Neural cell (in vitro differentiated cells): Measurements from ENCODE around the gene RPL38. TPM values are rescaled to one million over a fixed set of nuclear protein-coding genes. Genes with fewer than 3 reads are reported as not detected.
"Not testable (repeated sequence)": the region's sequence is repeated elsewhere in the genome, so short reads cannot be mapped to it uniquely, and the experiment has no call there.

Source experiments
- H2AFZ ChIP-seq: fragments of 200-600, 300-800 bp; sonication (generic), shearing (Covaris generic); 2 replicates; pipeline ENCODE4 v1.6.0; 2014; ENCODE audit warnings: low read depth, mild to moderate bottlenecking, antibody characterized with exemption, low read length, moderate library complexity
- H3F3A ChIP-seq: fragments of 200-600 bp; shearing (Covaris generic); 2 replicates; pipeline ENCODE4 v1.6.1; 2016; ENCODE audit warnings: mild to moderate bottlenecking, moderate library complexity, mixed read lengths, antibody characterized with exemption, low read length; ENCODE audit not compliant: insufficient read depth, poor library complexity, severe bottlenecking
- H3K27ac ChIP-seq: fragments of 200-600, 300-800 bp; sonication (generic), shearing (Covaris generic); 2 replicates; pipeline ENCODE4 v1.5.1; 2014; ENCODE audit warnings: mild to moderate bottlenecking, low read length, moderate library complexity
- H3K27me3 ChIP-seq: fragments of 300-800, 200-600 bp; sonication (generic), shearing (Covaris generic); 2 replicates; pipeline ENCODE4 v1.6.0; 2014; ENCODE audit warnings: mild to moderate bottlenecking, low read depth, low read length, moderate library complexity; ENCODE audit not compliant: insufficient read depth
- H3K36me3 ChIP-seq: fragments of 300-800, 200-600 bp; sonication (generic), shearing (Covaris generic); 2 replicates; pipeline ENCODE4 v1.5.1; 2014; ENCODE audit warnings: mild to moderate bottlenecking, antibody characterized with exemption, low read length, moderate library complexity; ENCODE audit not compliant: insufficient read depth
- H3K4me2 ChIP-seq: fragments of 300-800, 200-600 bp; sonication (generic), shearing (Covaris generic); 2 replicates; pipeline ENCODE4 v1.6.0; 2014; ENCODE audit warnings: mild to moderate bottlenecking, low read length
- H3K4me3 ChIP-seq: fragments of 300-800, 200-600 bp; sonication (generic), shearing (Covaris generic); 2 replicates; pipeline ENCODE4 v1.5.1; 2014; ENCODE audit warnings: mild to moderate bottlenecking, low read length, moderate library complexity
- H3K79me2 ChIP-seq: fragments of 200-600 bp; shearing (Covaris generic); replicated peaks from 2 replicates; pipeline ENCODE4 v1.6.0; 2014; ENCODE audit warnings: mild to moderate bottlenecking, low read length, moderate library complexity; ENCODE audit not compliant: insufficient read depth
- H3K9ac ChIP-seq: fragments of 300-800, 200-600 bp; sonication (generic), shearing (Covaris generic); 2 replicates; pipeline ENCODE4 v1.6.1; 2016; ENCODE audit warnings: mild to moderate bottlenecking, low read length, mixed read lengths
- H3K9me2 ChIP-seq: fragments of 200-600 bp; shearing (Covaris generic); 2 replicates; pipeline ENCODE4 v1.6.1; 2016; ENCODE audit warnings: mild to moderate bottlenecking, low read length, mixed read lengths; ENCODE audit not compliant: insufficient read depth
- H3K9me3 ChIP-seq: fragments of 200-600, 300-800 bp; sonication (generic), shearing (Covaris generic); 2 replicates; pipeline ENCODE4 v1.6.1; 2016; ENCODE audit warnings: mild to moderate bottlenecking, mixed run types, low read length, moderate library complexity, mixed read lengths
- H4K20me1 ChIP-seq: fragments of 200-600 bp; shearing (Covaris generic); 2 replicates; pipeline ENCODE4 v1.6.1; 2016; ENCODE audit warnings: mild to moderate bottlenecking, mixed run types; ENCODE audit not compliant: insufficient read depth
- EP300 ChIP-seq: fragments of 450-650 bp; conservative IDR thresholded peaks from 2 replicates; pipeline ENCODE4 v1.6.1; 2014; ENCODE audit warnings: antibody characterized with exemption, mild to moderate bottlenecking, moderate library complexity; ENCODE audit not compliant: poor library complexity, severe bottlenecking
- EZH2 ChIP-seq: fragments of 200-600, 300-800 bp; shearing (Covaris generic), sonication (generic); IDR thresholded peaks from 2 replicates; pipeline ENCODE4 v1.6.1; 2014; ENCODE audit warnings: antibody characterized with exemption, low read length, borderline replicate concordance, mild to moderate bottlenecking; ENCODE audit not compliant: insufficient read depth, poor library complexity, severe bottlenecking
- MXI1 ChIP-seq: fragments of 450-650 bp; conservative IDR thresholded peaks from 2 replicates; pipeline ENCODE4 v1.6.1; 2014; ENCODE audit warnings: antibody characterized with exemption, mild to moderate bottlenecking; ENCODE audit not compliant: poor library complexity, severe bottlenecking
- POLR2AphosphoS5 ChIP-seq: IDR thresholded peaks from 2 replicates; pipeline ENCODE4 v1.6.1; 2012
- RAD21 ChIP-seq: fragments of 450-650 bp; conservative IDR thresholded peaks from 2 replicates; pipeline ENCODE4 v1.6.1; 2014; ENCODE audit warnings: antibody characterized with exemption, mild to moderate bottlenecking, moderate library complexity
- SMC3 ChIP-seq: fragments of 450-650 bp; conservative IDR thresholded peaks from 2 replicates; pipeline ENCODE4 v1.6.1; 2014; ENCODE audit warnings: antibody characterized with exemption, mild to moderate bottlenecking, moderate library complexity; ENCODE audit not compliant: poor library complexity
- TAF1 ChIP-seq: IDR thresholded peaks from 2 replicates; pipeline ENCODE4 v1.6.1; 2012; ENCODE audit warnings: low read depth
- polyA plus RNA-seq: library from polyadenylated mRNA; depleted of rRNA; stranded (reverse); fragments of >200 nt; gene quantifications from 2 replicates; pipeline ENCODE4 v1.2.3, GENCODE V29; 2014
- TF ChIP-seq, protein P1 (sequence below): fragments of 450-650 bp; IDR thresholded peaks from 2 replicates; pipeline ENCODE4 v1.5.1; 2014; ENCODE audit warnings: antibody characterized with exemption, mild to moderate bottlenecking, moderate library complexity; ENCODE audit not compliant: poor library complexity, severe bottlenecking
- TF ChIP-seq, protein P2 (sequence below): IDR thresholded peaks from 2 replicates; pipeline ENCODE4 v1.6.1; 2012; ENCODE audit warnings: borderline replicate concordance

RPL38 gene
- polyA plus RNA-seq, 1 donor from 2014 or later = 378 TPM

DNA sequence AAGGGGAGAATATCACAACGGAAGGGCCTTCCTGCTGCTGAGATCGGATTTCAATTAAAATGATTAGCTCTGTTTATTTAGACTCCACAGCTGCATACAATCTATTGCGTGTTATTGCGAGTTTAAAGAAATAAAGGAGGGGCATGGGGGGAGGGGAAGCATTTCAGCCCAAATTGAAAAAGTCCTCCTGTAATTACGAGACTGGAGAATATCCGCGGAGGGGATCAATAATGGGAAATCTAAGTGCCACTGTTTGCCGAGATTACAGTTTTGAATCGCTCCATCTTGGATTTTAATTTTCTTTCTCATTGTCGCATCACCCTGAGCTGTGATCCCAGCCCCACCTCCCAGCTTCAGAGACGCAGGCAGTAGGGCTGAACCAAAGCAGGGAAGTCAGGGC lies 15.7 kb upstream of the RPL38 start:
- H2AFZ ChIP-seq = no peak overlapping the region
- H3K4me2 ChIP-seq = no peak overlapping the region
- no peak overlapping the region for H3K27ac ChIP-seq
- no peaks in the 10 kb centered on the region for H3K27me3 ChIP-seq
- no peaks in the 10 kb centered on the region for H3K79me2 ChIP-seq
- H3F3A ChIP-seq = no peaks in the 10 kb centered on the region
- H3K9me3 ChIP-seq = no peaks in the 10 kb centered on the region
- no peaks in the 10 kb centered on the region for H3K9me2 ChIP-seq
- no peaks in the 10 kb centered on the region for H3K36me3 ChIP-seq
- TF ChIP-seq TAF1 = no peak
- TF ChIP-seq MXI1 = no peak
- TF ChIP-seq, protein P1, sequence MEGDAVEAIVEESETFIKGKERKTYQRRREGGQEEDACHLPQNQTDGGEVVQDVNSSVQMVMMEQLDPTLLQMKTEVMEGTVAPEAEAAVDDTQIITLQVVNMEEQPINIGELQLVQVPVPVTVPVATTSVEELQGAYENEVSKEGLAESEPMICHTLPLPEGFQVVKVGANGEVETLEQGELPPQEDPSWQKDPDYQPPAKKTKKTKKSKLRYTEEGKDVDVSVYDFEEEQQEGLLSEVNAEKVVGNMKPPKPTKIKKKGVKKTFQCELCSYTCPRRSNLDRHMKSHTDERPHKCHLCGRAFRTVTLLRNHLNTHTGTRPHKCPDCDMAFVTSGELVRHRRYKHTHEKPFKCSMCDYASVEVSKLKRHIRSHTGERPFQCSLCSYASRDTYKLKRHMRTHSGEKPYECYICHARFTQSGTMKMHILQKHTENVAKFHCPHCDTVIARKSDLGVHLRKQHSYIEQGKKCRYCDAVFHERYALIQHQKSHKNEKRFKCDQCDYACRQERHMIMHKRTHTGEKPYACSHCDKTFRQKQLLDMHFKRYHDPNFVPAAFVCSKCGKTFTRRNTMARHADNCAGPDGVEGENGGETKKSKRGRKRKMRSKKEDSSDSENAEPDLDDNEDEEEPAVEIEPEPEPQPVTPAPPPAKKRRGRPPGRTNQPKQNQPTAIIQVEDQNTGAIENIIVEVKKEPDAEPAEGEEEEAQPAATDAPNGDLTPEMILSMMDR = no peak
- no peak for TF ChIP-seq EZH2
- no peak for TF ChIP-seq POLR2AphosphoS5
- TF ChIP-seq SMC3 = no peak
- no peak for TF ChIP-seq EP300
- TF ChIP-seq, protein P2, sequence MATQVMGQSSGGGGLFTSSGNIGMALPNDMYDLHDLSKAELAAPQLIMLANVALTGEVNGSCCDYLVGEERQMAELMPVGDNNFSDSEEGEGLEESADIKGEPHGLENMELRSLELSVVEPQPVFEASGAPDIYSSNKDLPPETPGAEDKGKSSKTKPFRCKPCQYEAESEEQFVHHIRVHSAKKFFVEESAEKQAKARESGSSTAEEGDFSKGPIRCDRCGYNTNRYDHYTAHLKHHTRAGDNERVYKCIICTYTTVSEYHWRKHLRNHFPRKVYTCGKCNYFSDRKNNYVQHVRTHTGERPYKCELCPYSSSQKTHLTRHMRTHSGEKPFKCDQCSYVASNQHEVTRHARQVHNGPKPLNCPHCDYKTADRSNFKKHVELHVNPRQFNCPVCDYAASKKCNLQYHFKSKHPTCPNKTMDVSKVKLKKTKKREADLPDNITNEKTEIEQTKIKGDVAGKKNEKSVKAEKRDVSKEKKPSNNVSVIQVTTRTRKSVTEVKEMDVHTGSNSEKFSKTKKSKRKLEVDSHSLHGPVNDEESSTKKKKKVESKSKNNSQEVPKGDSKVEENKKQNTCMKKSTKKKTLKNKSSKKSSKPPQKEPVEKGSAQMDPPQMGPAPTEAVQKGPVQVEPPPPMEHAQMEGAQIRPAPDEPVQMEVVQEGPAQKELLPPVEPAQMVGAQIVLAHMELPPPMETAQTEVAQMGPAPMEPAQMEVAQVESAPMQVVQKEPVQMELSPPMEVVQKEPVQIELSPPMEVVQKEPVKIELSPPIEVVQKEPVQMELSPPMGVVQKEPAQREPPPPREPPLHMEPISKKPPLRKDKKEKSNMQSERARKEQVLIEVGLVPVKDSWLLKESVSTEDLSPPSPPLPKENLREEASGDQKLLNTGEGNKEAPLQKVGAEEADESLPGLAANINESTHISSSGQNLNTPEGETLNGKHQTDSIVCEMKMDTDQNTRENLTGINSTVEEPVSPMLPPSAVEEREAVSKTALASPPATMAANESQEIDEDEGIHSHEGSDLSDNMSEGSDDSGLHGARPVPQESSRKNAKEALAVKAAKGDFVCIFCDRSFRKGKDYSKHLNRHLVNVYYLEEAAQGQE = no peak
- no peak for TF ChIP-seq RAD21
- no peak overlapping the region for H3K9ac ChIP-seq
- H4K20me1 ChIP-seq = no peaks in the 10 kb centered on the region
- H3K4me3 ChIP-seq = no peak overlapping the region

DNA sequence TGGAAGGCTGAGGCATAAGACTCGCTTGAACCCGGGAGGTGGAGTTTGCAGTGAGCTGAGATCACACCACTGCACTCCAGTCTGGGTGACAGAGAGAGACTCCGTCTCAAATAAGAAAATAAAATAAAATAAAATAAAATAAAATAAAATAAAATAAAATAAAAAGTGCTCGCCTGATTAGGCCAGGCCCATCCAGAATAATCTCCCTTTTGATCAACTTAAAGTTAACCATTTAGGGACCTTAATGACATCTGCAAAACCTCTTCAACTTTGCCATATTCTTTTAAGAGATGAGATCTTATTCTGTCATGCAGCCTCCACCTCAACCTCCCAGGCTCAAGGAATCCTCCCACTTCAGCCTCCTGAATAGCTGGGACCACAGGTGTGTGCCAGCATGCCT lies 14.8 kb upstream of the RPL38 start:
- not testable (repeated sequence) for H3K4me2 ChIP-seq, H3K27ac ChIP-seq, H3K27me3 ChIP-seq, H2AFZ ChIP-seq, H3K79me2 ChIP-seq, H3K4me3 ChIP-seq, H3K9me3 ChIP-seq, H4K20me1 ChIP-seq, H3F3A ChIP-seq, H3K9me2 ChIP-seq, H3K9ac ChIP-seq, H3K36me3 ChIP-seq

DNA sequence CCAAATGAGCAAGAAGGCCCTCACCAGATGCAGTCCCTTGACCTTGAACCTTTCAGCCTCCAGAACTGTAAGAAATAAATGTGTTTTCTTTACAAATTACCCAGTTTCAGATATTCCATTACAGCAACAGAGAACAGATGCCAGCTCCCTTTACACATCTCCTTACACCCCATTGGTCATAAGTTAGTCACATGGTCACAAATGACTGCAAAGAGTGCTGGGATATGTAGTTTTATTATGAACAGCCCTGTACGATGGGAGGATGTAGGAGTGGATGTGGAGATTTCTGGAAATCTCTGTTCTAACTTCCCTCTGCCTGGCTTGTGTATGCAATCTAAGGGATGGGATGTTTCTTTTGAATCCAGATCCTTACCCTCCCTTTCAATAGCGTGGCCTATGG lies 13.3 kb upstream of the RPL38 start:
- TF ChIP-seq EP300 (no peak), MXI1 (no peak), RAD21 (no peak), SMC3 (no peak), EZH2 (no peak), TAF1 (no peak), POLR2AphosphoS5 (no peak)
- TF ChIP-seq, protein P1 = no peak
- TF ChIP-seq, protein P2 = no peak
- no peak overlapping the region for H3K9ac ChIP-seq
- no peaks in the 10 kb centered on the region for H3K36me3 ChIP-seq
- H3K9me3 ChIP-seq = no peaks in the 10 kb centered on the region
- no peaks in the 10 kb centered on the region for H3K27me3 ChIP-seq
- no peak overlapping the region for H3K27ac ChIP-seq
- no peaks in the 10 kb centered on the region for H3F3A ChIP-seq
- no peak overlapping the region for H3K4me2 ChIP-seq
- no peaks in the 10 kb centered on the region for H3K9me2 ChIP-seq
- H2AFZ ChIP-seq = no peak overlapping the region
- H3K4me3 ChIP-seq = no peak overlapping the region
- H4K20me1 ChIP-seq = no peaks in the 10 kb centered on the region
- no peaks in the 10 kb centered on the region for H3K79me2 ChIP-seq
